Left lobe of liver (tissue), 2 donors: ENCODE measurements around the gene ABCC11. TPM values are rescaled to one million over a fixed set of nuclear protein-coding genes. Genes with fewer than 3 reads are reported as not detected.
A peak's percentile ranks its signal among the peaks of the same experiment; 100 is the strongest.

ENCODE experiments used
- ATAC-seq: fragments of 200-7000 bp; cut with Tn5 transposase; one replicate; pipeline ENCODE4 v1.9.1; 2020; ENCODE audit warnings: mild to moderate bottlenecking, moderate library complexity
- DNase-seq: peaks from one replicate; pipeline ENCODE4 v3.0.0-alpha.2; 2020; ENCODE audit warnings: low spot score
- total RNA-seq: library from RNA; stranded (reverse); gene quantifications from one replicate; pipeline ENCODE4 v1.2.1, GENCODE V29; 2021
- donor health status: DM: no; HTN: no; CAD: no; lungs with moderate emphysema.
- donor health status: DM: no; HTN: yes; CAD: no.

ABCC11 gene
- 5.8 TPM for total RNA-seq

DNA sequence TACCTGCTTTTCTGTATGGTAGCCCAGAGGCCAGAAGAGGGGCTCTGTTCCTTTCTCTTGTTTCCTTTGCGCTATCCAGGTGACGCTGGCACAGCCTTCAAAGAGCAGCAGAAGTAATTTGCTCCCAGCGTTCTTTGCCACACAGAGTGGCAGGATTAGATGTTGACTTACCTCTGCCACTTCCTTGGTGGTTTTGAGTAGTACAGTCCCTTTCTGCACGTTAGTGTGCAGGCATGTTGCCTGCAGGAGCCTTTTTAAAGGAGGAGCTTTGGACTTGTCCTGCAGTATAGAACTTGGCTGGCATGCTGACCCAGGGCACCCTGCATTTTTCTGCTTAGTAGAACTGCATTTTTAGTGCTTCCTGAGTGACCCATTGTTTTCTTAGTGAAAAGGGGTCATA is at the start of gene ABCC11:
Gene ABCC11, minus strand, starts transcription at position 229 of the 400 bp plus-strand sequence. CDS start 15,618 bp downstream, outside the sequence.
- ATAC-seq (peak; percentile 18), DNase-seq (no peak)

DNA sequence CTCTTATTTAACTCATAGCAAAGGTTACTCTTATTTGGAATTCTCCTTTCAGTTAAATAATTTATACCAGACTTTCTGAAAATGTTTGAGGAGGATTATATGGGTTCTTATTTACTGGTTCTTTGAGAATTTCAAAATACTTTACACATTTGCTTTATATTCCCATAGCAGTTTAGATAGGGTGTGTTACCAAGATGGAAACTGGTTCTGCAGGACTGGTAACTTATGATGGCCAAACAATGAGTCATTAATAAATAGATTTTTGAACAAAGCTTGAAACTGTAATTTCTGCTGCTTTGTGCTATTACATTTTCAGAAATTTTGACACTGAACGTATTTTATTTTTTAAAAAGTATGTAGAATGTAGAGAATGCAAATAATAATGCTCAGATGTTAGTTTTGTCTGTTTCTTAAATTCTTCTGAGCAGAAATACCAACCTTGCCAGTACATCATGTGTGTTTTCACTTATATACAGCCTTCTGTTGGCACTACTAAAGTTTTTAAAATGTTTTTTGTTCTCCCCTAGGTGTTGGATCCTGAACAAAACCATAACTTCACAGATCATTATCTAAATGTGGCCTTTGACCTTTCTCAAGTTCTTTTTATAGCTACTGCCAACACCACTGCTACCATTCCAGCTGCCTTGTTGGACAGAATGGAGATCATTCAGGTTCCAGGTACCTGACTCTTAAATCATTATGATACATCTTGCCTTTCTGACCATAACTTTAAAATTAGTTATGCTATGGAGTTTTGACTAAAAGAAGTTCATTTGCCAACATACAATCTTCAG is 48.3 kb upstream of the ABCC11 start:
- DNase-seq (no peak), ATAC-seq (no peak)

DNA sequence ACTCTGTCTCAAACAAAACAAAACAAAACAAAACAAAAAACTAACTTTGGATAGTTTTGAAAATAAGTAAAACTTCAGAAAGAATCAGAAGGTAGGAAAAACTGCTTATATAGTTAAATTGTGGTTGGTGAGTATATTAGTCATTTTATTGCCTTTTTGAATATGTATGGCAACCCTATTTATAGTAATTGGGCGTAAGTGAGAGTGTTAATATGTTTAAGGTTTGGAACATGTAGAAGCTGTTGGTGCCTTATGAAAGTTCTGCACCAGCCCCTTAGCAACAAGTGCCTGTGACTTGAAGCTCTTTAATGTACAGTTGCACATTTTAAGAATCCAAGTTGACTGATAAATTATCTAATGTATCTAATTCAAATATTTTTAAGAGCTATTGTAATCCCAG is 47.4 kb upstream of the ABCC11 start:
- ATAC-seq (no peak), DNase-seq (no peak)

DNA sequence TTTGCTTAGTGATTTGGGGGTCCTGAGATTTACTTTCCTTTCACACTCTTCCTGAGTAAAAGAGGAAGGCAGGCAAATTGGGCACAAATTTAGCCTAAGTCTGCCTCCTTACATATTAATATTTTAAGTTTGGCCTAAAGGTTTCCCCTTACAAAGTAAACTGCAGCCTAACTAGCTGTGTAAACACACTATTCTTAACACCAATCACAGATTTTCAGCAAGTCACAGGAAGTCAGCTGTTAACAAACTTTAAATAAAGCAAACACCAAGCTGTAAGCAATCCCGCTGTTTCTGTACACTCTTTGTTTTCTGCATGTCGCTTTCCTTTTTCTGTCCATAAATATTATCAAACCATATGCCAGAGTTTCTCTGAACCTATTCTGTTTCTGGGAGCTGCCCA is 45.1 kb upstream of the ABCC11 start:
- DNase-seq (no peak), ATAC-seq (no peak)

DNA sequence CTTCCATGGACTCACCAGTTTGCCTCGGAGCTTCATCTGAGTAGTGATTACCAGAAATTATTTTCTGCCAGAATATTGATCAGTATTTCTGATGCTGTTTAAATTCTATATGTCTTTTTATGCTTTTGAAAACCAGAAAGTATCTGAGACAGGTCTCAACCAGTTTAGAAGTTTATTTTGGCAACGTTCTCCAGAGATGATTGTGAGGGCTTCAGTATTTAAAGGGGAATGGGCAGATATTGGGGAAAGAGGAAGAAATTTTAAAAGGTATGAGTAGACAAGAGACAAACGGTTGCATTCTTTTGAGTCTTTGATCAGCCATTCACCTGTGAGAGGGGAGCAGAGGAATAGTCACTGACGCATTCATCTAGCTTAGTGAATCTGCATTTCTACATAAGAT is 44.4 kb upstream of the ABCC11 start:
- no peak for ATAC-seq
- DNase-seq: no peak

DNA sequence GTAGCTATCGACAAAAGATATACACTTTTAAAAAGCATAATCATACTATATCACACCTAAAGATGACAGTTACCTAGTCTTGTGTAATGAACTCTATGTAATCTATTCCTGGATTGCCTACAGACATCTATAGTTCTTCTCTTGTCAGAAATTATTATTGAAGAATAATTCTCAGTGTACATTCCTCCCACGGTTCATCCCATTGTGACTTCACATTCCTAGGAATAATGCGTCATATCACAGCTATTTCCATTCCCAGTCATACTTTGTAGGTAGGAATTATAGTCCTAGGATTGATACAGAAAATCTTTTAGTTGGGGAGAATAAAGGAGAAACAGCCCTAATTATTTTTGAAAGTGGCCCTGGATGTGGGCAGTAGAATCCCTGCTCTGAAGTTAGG is 44.0 kb upstream of the ABCC11 start:
- ATAC-seq: no peak
- no peak for DNase-seq

DNA sequence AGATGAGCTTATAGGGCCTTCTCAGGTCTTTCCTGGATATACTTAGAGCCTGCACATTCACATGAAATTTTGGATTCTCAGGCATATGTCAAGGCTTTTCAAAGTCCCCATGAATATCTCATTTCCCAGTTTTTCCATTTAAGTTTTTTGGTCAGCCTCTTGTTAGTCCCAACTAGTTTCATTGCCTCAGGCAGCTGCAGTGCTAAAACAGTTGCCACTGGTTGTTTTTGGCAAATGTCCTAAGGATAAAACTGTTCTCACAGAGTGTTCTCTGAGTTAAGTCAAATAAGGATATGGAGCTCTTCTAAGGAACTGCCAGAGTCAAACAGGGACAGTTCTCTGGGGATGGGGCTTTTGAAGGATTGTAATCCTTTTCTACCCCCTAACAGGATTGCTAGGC is 39.9 kb upstream of the ABCC11 start:
- ATAC-seq (no peak), DNase-seq (no peak)

DNA sequence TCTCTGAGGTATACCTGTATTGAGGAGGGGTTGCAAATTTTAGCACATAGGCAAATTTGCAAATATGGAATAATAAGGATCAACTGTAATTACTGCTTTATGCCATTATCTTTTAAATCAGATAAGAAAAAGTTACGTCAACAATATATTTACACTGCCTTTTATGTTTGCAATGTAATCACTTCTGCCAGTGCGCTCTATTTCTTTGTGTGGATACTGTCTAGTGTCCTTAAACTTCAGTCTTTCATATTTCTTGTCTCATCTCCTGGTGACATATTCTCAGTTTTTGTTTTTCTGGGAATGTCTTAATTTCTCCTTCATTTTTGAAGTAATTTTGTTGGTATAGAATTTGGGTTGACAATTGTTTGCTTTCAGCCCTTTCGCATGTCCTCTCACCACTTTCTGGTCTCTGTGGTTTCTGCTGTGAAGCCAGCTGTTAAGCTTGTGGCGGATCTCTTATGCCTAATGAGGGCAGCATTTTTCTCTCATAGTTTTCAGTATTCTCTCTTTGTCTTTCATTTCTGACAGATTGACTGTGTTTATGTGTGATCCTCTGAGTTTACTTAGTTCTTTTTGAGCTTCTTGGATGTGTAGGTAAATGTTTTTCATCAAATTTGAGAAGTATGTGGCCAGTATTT is 37.6 kb upstream of the ABCC11 start:
- DNase-seq: no peak
- ATAC-seq: no peak

DNA sequence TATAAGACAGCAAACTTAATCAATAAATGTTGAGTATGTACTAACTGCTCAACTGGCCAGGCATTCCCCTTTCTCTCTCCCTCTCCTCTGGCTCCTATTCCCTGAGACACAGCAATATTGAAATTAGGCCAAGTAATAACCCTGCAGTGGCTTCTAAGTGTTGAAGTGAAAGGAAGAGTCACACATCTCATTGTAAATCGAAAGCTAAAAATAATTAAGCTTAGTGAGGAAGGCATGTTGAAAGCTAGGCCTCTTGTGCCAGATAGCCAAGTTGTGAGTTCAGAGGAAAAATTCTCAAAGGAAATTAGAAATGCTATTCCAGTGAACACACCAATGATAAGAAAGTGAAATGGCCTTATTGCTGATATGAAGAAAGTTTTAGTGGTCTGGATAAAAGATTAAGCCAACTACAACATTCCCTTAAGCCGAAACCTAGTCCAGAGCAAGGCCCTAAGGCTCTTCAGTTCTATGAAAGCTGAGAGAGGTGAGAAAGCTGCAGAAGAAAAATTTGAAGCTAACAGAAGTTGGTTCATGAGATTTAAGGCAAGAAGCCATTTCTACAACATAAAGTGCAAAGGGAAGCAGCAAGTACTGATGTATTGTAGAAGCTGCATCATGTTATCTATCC is 35.4 kb upstream of the ABCC11 start:
- DNase-seq (no peak), ATAC-seq (peak; percentile 44)

DNA sequence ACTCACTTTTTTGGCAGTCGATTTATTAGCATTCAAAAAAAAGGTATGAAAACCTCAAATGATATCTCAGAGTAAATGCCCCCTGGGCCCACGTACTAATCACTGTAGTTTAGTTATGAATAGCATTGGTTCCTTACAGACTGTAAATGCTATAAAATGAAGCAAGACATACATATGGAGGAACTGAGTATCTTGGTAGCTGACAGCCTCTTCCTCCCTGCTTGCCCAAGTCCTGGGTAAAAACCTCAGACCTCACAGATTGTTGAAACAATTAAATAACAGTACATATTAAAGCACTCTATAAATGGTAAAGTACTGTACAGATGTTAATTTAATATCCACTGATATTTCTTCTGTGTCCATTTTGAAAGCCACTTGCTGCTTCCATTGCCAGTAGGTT is 33.2 kb upstream of the ABCC11 start:
- ATAC-seq (no peak), DNase-seq (no peak)

DNA sequence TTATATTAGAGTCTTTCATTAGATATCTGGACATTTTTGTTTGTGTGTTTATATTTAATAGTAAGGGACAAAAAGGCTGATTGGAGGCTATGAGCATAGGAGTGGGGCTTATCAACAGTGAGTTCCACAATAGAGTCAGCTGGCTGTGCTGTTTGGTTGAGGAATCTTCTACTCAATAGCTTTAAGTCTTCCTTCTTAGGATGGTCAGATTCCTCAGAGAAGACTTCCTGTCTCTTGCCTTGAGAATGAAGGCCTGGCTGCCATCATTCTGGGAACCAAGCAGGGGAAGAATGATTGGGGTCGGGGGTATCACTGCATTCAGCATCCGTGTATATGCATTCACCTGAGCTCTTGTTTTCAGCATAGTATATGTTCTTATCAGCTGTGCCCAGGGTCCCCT is 31.9 kb upstream of the ABCC11 start:
- no peak for DNase-seq
- no peak for ATAC-seq

DNA sequence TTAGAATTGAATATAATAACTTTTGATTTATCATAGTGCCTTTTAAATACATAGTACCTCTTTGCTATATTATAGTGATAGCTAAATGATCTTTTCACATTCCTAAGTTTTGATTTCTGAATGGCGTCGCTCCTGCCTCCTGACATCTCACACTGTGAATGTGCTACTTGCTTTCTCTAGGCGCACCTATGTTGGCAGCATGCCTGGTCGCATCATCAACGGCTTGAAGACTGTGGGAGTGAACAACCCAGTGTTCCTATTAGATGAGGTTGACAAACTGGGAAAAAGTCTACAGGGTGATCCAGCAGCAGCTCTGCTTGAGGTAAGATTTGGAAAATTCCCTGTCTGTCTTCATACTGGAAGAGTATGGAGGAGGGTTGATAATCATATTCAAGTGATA is 29.8 kb upstream of the ABCC11 start:
- peak; percentile 21 for ATAC-seq
- DNase-seq: no peak

DNA sequence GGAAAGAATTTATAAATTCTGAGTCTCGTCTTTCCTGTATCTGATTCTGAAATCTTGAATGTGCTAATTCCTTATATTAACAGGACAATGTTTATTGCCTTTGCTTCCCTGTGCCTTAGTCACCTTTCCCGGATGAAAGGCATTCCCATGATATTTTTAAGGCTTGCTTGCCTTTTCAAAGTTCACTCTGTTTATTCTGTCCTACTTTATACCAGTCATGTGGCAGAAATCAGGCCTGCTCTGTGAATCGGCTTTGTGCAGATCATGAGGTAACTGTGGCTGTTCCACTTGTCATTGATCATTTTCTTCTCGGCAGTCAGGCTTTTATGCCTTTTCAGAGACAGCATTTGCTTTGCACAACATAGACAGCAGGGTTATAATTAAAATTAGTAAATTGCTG is 28.8 kb upstream of the ABCC11 start:
- ATAC-seq (peak; percentile 73), DNase-seq (no peak)

DNA sequence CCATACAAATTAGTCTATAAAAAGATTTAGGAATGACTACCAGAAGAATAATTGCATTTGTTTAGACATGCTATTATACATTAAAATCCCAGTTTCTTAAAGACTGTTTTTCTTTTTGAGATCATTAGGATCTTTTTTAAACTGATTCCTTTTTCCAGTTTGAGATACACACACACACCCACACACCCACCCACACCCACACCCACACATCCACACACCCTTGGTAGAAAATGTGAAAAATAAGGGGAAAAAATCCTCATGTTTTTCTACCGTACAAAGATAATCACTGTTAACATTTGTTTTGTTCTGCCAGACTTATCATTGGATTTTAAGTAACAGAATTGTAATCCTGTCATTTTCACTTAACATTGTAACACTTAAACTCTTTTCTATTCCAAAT is 27.1 kb upstream of the ABCC11 start:
- ATAC-seq: no peak
- DNase-seq: no peak

DNA sequence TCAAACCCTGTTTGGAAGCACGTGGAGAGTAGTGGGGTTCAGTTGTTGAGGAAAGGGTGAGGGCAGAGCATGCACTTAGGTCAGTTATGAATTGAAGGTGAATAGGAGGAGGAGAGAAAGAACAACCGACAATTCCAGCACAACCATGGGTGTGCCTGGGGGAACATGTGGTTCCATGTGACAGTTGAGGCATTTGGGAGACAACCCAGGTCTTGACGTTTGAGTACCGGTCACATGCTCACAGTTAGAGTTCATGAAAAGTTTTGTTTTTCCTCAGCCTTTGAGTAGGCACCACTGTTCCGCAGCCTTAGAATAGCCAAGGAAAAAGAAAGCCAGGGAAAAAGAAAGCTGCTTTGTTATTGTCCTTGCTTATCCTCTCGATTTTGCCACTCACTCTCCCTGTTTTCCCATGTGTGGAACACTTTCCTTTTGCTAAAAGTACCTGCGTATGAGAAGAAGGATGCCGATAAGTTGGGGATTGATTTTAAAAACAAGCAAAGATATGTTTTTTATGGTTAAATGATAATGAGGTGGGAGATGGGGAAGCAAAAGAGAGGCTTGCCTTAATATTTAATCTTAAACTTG is 25.6 kb upstream of the ABCC11 start:
- ATAC-seq (peak; percentile 36), DNase-seq (no peak)

DNA sequence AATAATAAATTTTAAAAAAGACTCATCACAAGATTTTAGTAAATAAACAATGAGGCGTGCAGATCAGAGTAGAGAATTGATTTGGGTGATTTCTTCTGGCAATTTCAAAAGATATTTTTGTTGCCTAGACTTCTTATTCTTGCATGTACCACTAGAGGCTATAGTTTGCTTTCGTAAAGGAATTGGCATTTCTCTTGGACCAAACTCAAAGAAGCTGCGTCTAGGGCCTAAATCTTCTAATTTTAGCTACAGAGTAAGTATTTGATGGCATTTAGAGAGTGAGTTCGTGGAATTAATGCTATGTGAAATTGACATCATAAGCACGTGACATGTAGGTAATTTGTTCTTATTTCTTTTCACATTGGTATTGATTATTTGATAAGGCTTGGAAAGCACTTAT is 24.4 kb upstream of the ABCC11 start:
- no peak for DNase-seq
- no peak for ATAC-seq

DNA sequence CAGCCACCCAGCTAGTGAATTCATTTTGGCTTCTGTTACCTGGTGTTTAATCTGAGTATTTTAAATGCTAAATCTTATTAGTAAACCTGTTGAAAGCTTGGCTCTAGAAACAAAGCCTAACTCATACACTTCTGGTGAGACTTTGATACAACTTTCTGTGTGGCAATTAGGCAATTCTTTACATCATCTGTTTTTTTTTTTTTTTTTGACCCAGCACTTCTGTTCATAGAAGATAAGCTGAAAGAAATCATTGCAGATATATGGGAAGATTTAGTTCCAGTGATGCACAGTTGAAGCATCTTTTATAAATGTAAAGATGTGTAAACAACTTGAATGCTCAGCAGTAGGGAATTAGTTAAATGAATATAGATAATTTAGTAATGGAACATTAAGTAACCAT is 21.7 kb upstream of the ABCC11 start:
- ATAC-seq (no peak), DNase-seq (no peak)

DNA sequence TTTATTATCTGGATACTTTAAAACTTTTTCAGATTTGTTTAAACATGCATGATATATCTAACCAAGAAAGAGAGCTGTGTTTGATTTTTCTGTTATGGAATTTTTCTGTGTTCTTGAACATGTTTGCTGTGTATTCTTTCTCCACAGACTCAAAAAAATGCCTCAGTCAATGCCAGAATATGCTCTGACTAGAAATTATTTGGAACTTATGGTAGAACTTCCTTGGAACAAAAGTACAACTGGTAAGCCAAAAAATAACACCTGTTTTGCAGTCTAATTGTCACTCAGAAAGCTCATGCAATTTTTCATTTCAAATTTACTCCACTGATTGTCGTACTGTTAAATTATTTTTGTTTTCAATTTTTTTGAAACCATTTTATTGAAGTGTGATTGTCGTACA is 15.3 kb upstream of the ABCC11 start:
- no peak for DNase-seq
- ATAC-seq: no peak

DNA sequence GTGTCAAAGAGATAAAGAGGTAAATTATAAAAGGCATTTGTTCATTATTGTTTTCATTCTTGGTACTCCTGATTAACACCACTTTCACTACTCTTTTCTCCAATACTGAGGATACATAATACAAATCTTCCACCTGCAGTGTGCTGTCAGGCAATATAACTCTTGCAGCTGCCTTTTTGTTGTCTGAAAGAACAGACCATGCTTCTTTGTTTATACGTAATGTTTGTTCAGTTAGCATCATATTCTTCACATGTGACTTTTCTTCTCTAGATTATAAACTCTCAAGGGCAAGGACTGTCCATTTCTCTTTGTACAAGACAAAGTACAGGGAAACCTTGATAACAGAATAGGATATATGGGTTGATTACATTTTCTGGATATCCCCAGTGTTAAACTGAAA is 14.2 kb upstream of the ABCC11 start:
- DNase-seq (no peak), ATAC-seq (no peak)

DNA sequence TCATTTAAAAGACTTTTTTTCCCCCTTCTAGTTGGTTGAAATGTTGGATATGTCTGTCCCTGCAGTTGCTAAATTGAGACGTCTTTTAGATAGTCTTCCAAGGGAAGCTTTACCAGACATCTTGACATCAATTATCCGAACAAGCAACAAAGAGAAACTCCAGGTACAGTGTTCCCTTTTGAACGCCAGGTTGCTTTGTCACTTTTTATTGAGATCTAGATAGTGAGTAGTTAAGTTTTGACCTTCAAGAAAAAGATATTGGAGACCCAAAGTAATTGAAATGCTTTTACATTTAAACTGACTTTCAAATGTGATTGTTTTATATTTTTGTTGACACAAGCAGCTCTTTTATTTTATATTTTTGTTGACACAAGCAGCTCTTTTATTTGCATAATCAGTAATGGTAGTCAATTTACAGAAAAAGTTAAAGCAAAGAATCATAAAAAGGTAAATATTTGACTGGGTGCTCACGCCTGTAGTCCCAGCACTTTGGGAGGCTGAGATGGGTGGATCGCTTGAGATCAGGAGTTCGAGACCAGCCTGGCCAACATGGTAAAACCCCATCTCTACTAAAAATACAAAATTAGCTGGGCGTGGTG is 9.3 kb upstream of the ABCC11 start:
- DNase-seq: no peak
- no peak for ATAC-seq

DNA sequence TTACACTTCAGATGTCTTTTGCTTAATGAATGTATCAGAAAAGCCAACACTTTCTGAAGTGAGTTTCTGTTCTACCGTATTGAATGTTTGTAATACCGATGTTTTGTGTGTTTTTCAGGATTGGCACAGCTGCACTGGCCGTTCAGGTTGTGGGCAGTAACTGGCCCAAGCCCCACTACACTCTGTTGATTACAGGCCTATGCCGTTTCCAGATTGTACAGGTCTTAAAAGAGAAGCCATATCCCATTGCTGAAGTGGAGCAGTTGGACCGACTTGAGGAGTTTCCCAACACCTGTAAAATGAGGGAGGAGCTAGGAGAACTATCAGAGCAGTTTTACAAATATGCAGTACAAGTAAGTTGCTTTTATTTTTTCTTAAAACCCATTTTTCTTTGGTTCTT is 4.7 kb upstream of the ABCC11 start:
- ATAC-seq (peak; percentile 74), DNase-seq (no peak)
